Measurements from ENCODE around the gene APP. TPM values are rescaled to one million over a fixed set of nuclear protein-coding genes. Genes with fewer than 3 reads are reported as not detected.

APP gene
- total and polyA plus RNA-seq, 4 donors, result 86.9 to 414 (median 367) TPM

DNA sequence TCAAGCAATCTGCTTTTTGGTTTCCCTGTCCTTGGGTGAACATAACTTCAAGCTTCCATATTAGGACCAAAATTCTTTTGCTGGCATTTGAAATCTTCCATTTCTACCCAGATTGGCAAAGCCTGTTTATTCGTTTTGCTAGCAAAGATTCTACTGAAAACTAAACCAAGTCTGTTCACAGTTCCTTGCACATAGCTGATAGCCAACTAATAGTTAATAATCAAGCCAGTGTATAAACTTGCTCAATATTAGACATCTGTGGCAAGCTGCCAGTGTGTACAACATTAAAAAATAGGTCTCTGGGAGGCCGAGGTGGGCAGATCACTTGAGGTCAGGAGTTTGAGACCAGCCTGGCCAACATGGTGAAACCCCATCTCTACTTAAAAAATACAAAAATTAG is 6.3 kb downstream of the APP start:
- Histone ChIP-seq H3K4me3 (no peak overlapping the region), H3K27ac (ENCODE audit: low read depth in 1 of 2, low read length in 1 of 2) (no peak overlapping the region), H3K9ac (ENCODE audit: insufficient read depth in 1 of 2, low read length in 2 of 2) (no peak overlapping the region), H3K36me3 (ENCODE audit: control insufficient read depth in 4 of 4, insufficient read depth in 4 of 4, low read length in 4 of 4) (no peaks in the 10 kb centered on the region), H3K4me1 (ENCODE audit: control insufficient read depth in 5 of 5, insufficient read depth in 5 of 5, low read length in 5 of 5) (peaks cover 1 to 25% (median 13%) of the 10 kb centered on the region in 5 donors), H3K27me3 (ENCODE audit: control insufficient read depth in 3 of 3, insufficient read depth in 3 of 3, low read length in 2 of 3) (no peaks in the 10 kb centered on the region), H3K9me3 (ENCODE audit: control insufficient read depth in 4 of 4, insufficient read depth in 3 of 4, low read length in 3 of 4) (no peaks in the 10 kb centered on the region)
- TF ChIP-seq, protein P1, sequence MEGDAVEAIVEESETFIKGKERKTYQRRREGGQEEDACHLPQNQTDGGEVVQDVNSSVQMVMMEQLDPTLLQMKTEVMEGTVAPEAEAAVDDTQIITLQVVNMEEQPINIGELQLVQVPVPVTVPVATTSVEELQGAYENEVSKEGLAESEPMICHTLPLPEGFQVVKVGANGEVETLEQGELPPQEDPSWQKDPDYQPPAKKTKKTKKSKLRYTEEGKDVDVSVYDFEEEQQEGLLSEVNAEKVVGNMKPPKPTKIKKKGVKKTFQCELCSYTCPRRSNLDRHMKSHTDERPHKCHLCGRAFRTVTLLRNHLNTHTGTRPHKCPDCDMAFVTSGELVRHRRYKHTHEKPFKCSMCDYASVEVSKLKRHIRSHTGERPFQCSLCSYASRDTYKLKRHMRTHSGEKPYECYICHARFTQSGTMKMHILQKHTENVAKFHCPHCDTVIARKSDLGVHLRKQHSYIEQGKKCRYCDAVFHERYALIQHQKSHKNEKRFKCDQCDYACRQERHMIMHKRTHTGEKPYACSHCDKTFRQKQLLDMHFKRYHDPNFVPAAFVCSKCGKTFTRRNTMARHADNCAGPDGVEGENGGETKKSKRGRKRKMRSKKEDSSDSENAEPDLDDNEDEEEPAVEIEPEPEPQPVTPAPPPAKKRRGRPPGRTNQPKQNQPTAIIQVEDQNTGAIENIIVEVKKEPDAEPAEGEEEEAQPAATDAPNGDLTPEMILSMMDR (IDR thresholded peaks at IDR 0.05; ENCODE audit: control extremely low read depth, extremely low read depth), result no peak
- WGBS, 2 donors, result 51 to 55% methylated on average over 2 of the region's 2 CpGs
- DNase-seq (no peak), ATAC-seq (ENCODE audit: insufficient read depth, low FRiP score) (no peak)

DNA sequence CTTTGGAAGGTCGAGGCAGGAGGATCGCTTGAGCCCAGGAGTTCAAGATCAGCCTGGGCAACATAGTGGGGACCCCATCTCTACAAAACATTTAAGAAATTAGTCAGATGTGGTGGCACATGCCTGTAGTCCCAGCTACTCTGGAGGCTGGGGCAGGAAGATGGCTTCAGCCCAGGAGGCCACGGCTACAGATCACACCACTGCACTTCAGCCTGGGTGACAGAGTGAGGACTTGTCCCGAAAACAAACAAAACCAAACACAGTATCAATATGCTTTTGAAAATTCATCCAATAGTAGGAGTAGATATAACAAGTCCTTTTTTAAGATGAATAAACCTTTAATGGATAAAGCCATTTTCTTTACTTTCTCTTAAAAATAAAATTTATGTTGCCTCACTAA is 8.5 kb downstream of the APP start:
- no peak for ATAC-seq (ENCODE audit: insufficient read depth, low FRiP score)
- Histone ChIP-seq H3K9ac (ENCODE audit: insufficient read depth in 1 of 2, low read length in 2 of 2) (no peak overlapping the region), H3K27me3 (ENCODE audit: control insufficient read depth in 3 of 3, insufficient read depth in 3 of 3, low read length in 2 of 3) (no peaks in the 10 kb centered on the region), H3K36me3 (ENCODE audit: control insufficient read depth in 4 of 4, insufficient read depth in 4 of 4, low read length in 4 of 4) (no peaks in the 10 kb centered on the region), H3K4me3 (no peak overlapping the region), H3K9me3 (ENCODE audit: control insufficient read depth in 4 of 4, insufficient read depth in 3 of 4, low read length in 3 of 4) (no peaks in the 10 kb centered on the region), H3K27ac (ENCODE audit: low read depth in 1 of 2, low read length in 1 of 2) (no peak overlapping the region), H3K4me1 (ENCODE audit: control insufficient read depth in 5 of 5, insufficient read depth in 5 of 5, low read length in 5 of 5) (peaks cover 2 to 25% (median 6%) of the 10 kb centered on the region in 5 donors)
- TF ChIP-seq, protein P1 (IDR thresholded peaks at IDR 0.05; ENCODE audit: control extremely low read depth, extremely low read depth), result no peak
- DNase-seq, result no peak
- 88 to 90% methylated on average over 4 of the region's 4 CpGs for WGBS, 2 donors

GRCh38 chr21:26159869-26160268 is 10.7 kb downstream of the APP start:
- Histone ChIP-seq H3K27ac (ENCODE audit: low read depth in 1 of 2, low read length in 1 of 2) (no peak overlapping the region), H3K27me3 (ENCODE audit: control insufficient read depth in 3 of 3, insufficient read depth in 3 of 3, low read length in 2 of 3) (no peaks in the 10 kb centered on the region), H3K9me3 (ENCODE audit: control insufficient read depth in 4 of 4, insufficient read depth in 3 of 4, low read length in 3 of 4) (no peaks in the 10 kb centered on the region), H3K4me1 (ENCODE audit: control insufficient read depth in 5 of 5, insufficient read depth in 5 of 5, low read length in 5 of 5) (peaks cover 0 to 22% (median 0%) of the 10 kb centered on the region in 5 donors), H3K4me3 (no peak overlapping the region), H3K36me3 (ENCODE audit: control insufficient read depth in 4 of 4, insufficient read depth in 4 of 4, low read length in 4 of 4) (no peaks in the 10 kb centered on the region), H3K9ac (ENCODE audit: insufficient read depth in 1 of 2, low read length in 2 of 2) (no peak overlapping the region)
- 77 to 84% methylated on average over 1 of the region's 1 CpG for WGBS, 2 donors
- ATAC-seq (ENCODE audit: insufficient read depth, low FRiP score) (no peak), DNase-seq (no peak)
- TF ChIP-seq, protein P1 (IDR thresholded peaks at IDR 0.05; ENCODE audit: control extremely low read depth, extremely low read depth), result no peak

DNA sequence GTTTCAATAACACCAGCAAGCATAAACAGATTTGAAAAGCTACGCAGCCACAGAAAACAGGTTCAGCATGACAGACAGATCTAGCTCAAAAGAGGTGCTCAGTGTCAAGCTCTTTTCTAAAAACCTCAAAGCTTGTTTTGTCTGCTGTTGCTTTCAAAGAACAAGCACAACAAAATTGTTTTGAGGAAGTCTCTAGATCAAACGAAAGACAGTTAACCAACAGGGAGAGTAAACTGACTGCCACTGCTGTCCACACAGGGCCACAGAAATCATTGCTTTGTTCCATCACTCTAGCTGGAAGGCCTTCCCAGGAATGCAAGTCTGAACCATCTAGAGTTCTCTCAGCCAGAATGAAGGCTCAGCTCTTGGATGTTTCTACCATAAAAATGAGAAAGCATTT is 12.8 kb downstream of the APP start:
- TF ChIP-seq, protein P1 (IDR thresholded peaks at IDR 0.05; ENCODE audit: control extremely low read depth, extremely low read depth), result no peak
- no peaks in the 10 kb centered on the region for H3K9me3 ChIP-seq (ENCODE audit: control insufficient read depth in 4 of 4, insufficient read depth in 3 of 4, low read length in 3 of 4)
- DNase-seq, result no peak

More for the DNA sequence above, 12.8 kb downstream of the APP start:
- peak overlapping the region in 1 of 2 donors; percentile 57 for H3K27ac ChIP-seq (ENCODE audit: low read depth in 1 of 2, low read length in 1 of 2)
- peaks cover 0 to 29% (median 0%) of the 10 kb centered on the region in 5 donors for H3K4me1 ChIP-seq (ENCODE audit: control insufficient read depth in 5 of 5, insufficient read depth in 5 of 5, low read length in 5 of 5)
- no peak overlapping the region for H3K9ac ChIP-seq (ENCODE audit: insufficient read depth in 1 of 2, low read length in 2 of 2)
- WGBS, 2 donors, result 49 to 57% methylated on average over 2 of the region's 2 CpGs
- H3K36me3 ChIP-seq (ENCODE audit: control insufficient read depth in 4 of 4, insufficient read depth in 4 of 4, low read length in 4 of 4), result no peaks in the 10 kb centered on the region
- H3K4me3 ChIP-seq, result no peak overlapping the region
- no peak for ATAC-seq (ENCODE audit: insufficient read depth, low FRiP score)
- H3K27me3 ChIP-seq (ENCODE audit: control insufficient read depth in 3 of 3, insufficient read depth in 3 of 3, low read length in 2 of 3), result no peaks in the 10 kb centered on the region

Data from lung (tissue), 12 donors.